GM21423 (cell line): ENCODE data around the gene TMEM184A.

Experiments
- ATAC-seq: cut with Tn5 transposase; IDR thresholded peaks from one replicate; pipeline ENCODE4 v1.9.1; 2021; ENCODE audit warnings: mild to moderate bottlenecking, moderate library complexity; ENCODE audit not compliant: unreplicated experiment

The TMEM184A gene

GRCh38 chr7:1555813-1556543 lies at the start of gene TMEM184A:
TSS of gene TMEM184A (minus strand) at chr7:1556205. CDS start at chr7:1555484, 721 bp downstream.
- peak; percentile 46 for ATAC-seq

GRCh38 chr7:1604383-1604782 lies 48.4 kb upstream of the TMEM184A start:
- no peak for ATAC-seq

- no peak for ATAC-seq
Measured at GRCh38 chr7:1603346-1604225, 47.6 kb upstream of the TMEM184A start.

- no peak for ATAC-seq
Measured at GRCh38 chr7:1602386-1602785, 46.4 kb upstream of the TMEM184A start.

- ATAC-seq, result no peak
Measured at GRCh38 chr7:1601956-1602355, 46.0 kb upstream of the TMEM184A start.

- ATAC-seq, result no peak
Measured at GRCh38 chr7:1599640-1600395, 43.8 kb upstream of the TMEM184A start.

- ATAC-seq, result no peak
Measured at GRCh38 chr7:1598961-1599639, 43.1 kb upstream of the TMEM184A start.

- ATAC-seq, result no peak
Measured at GRCh38 chr7:1598286-1598685, 42.3 kb upstream of the TMEM184A start.

GRCh38 chr7:1597791-1598190 lies 41.8 kb upstream of the TMEM184A start:
- ATAC-seq, result no peak

- ATAC-seq, result no peak
Measured at GRCh38 chr7:1597066-1597760, 41.2 kb upstream of the TMEM184A start.

- no peak for ATAC-seq
Measured at GRCh38 chr7:1596181-1597043, 40.4 kb upstream of the TMEM184A start.

- no peak for ATAC-seq
Measured at GRCh38 chr7:1595636-1596035, 39.6 kb upstream of the TMEM184A start.

GRCh38 chr7:1595027-1595426 lies 39.0 kb upstream of the TMEM184A start:
- ATAC-seq, result no peak

GRCh38 chr7:1593904-1594421 lies 38.0 kb upstream of the TMEM184A start:
- ATAC-seq, result no peak

GRCh38 chr7:1593091-1593866 lies 37.3 kb upstream of the TMEM184A start:
- ATAC-seq, result no peak

GRCh38 chr7:1592299-1592871 lies 36.4 kb upstream of the TMEM184A start:
- ATAC-seq, result no peak

- ATAC-seq, result no peak
Measured at GRCh38 chr7:1591876-1592275, 35.9 kb upstream of the TMEM184A start.

- no peak for ATAC-seq
Measured at GRCh38 chr7:1591396-1591795, 35.4 kb upstream of the TMEM184A start.
